OCI-LY1 (cell line): ENCODE results near the gene CCR7.
"Not testable (repeated sequence)": the region's sequence is repeated elsewhere in the genome, so short reads cannot be mapped to it uniquely, and the experiment has no call there.

ENCODE experiments used
- H2AFZ ChIP-seq: fragments of 200-600 bp; sonication (generic), shearing (Covaris generic); 2 replicates; pipeline ENCODE4 v1.6.0; 2014; ENCODE audit warnings: antibody characterized with exemption, mild to moderate bottlenecking, low read length
- H3F3A ChIP-seq: fragments of 200-600 bp; sonication (generic), shearing (Covaris generic); 2 replicates; pipeline ENCODE4 v1.6.0; 2014; ENCODE audit warnings: mild to moderate bottlenecking, antibody characterized with exemption, low read length, moderate library complexity; ENCODE audit not compliant: insufficient read depth
- H3K27ac ChIP-seq: fragments of 200-600 bp; sonication (generic); 2 replicates; pipeline ENCODE4 v1.5.1; 2014; ENCODE audit warnings: low read length, mixed run types, mild to moderate bottlenecking, low read depth; ENCODE audit not compliant: poor library complexity, severe bottlenecking
- H3K27me3 ChIP-seq: fragments of 200-600 bp; sonication (generic); 2 replicates; pipeline ENCODE4 v1.6.0; 2014; ENCODE audit warnings: antibody characterized with exemption, mild to moderate bottlenecking, low read length, moderate library complexity; ENCODE audit not compliant: insufficient read depth
- H3K36me3 ChIP-seq: fragments of 200-600 bp; sonication (generic); 2 replicates; pipeline ENCODE4 v1.6.1; 2014; ENCODE audit warnings: mild to moderate bottlenecking, antibody characterized with exemption, low read length, moderate library complexity, mixed read lengths; ENCODE audit not compliant: insufficient read depth
- H3K4me1 ChIP-seq: fragments of 200-600 bp; sonication (generic); 2 replicates; pipeline ENCODE4 v1.5.1; 2014; ENCODE audit warnings: mild to moderate bottlenecking, low read length, moderate library complexity; ENCODE audit not compliant: insufficient read depth, severe bottlenecking
- H3K4me2 ChIP-seq: fragments of 200-600 bp; sonication (generic), shearing (Covaris generic); 2 replicates; pipeline ENCODE4 v1.6.1; 2014; ENCODE audit warnings: low read length
- H3K4me3 ChIP-seq: fragments of 200-600 bp; sonication (generic); 2 replicates; pipeline ENCODE4 v1.5.1; 2014; ENCODE audit warnings: low read length, low read depth, mild to moderate bottlenecking, mixed read lengths; ENCODE audit not compliant: poor library complexity, severe bottlenecking
- H3K79me2 ChIP-seq: fragments of 200-600 bp; shearing (Covaris generic); 2 replicates; pipeline ENCODE4 v1.6.1; 2016; ENCODE audit warnings: mixed run types, low read length, mixed read lengths; ENCODE audit not compliant: insufficient read depth
- H3K9ac ChIP-seq: fragments of 200-600 bp; sonication (generic), shearing (Covaris generic); 2 replicates; pipeline ENCODE4 v1.6.1; 2014; ENCODE audit warnings: mild to moderate bottlenecking, low read length, mixed read lengths
- H3K9me2 ChIP-seq: fragments of 200-600 bp; sonication (generic), shearing (Covaris generic); 2 replicates; pipeline ENCODE4 v1.6.1; 2014; ENCODE audit warnings: low read depth, mild to moderate bottlenecking, low read length, mixed read lengths
- H3K9me3 ChIP-seq: fragments of 200-600 bp; shearing (Covaris generic); 2 replicates; pipeline ENCODE4 v1.6.1; 2014; ENCODE audit warnings: low read length, mixed read lengths
- H4K20me1 ChIP-seq: fragments of 200-600 bp; sonication (generic), shearing (Covaris generic); 2 replicates; pipeline ENCODE4 v1.6.0; 2016; ENCODE audit warnings: mild to moderate bottlenecking, low read length; ENCODE audit not compliant: insufficient read depth
- CTCF ChIP-seq: fragments of 200-600 bp; sonication (generic), shearing (Covaris generic); IDR thresholded peaks from 2 replicates; pipeline ENCODE4 v1.5.1; 2017; ENCODE audit warnings: mild to moderate bottlenecking, antibody characterized with exemption, low read length, moderate library complexity, mixed read lengths
- EZH2 ChIP-seq: fragments of 200-600 bp; sonication (generic), shearing (Covaris generic); IDR thresholded peaks from 2 replicates; pipeline ENCODE4 v1.8.0; 2017; ENCODE audit warnings: borderline replicate concordance, mixed run types, mild to moderate bottlenecking, antibody characterized with exemption, low read length, moderate library complexity, mixed read lengths

Gene CCR7

GRCh38 chr17:40577611-40578065 lies 12.4 kb upstream of the CCR7 start:
- no peak overlapping the region for H3K4me3 ChIP-seq
- H3K9me2 ChIP-seq: no peaks in the 10 kb centered on the region
- H4K20me1 ChIP-seq: no peaks in the 10 kb centered on the region
- TF ChIP-seq EZH2 (no peak), CTCF (no peak)
- no peak overlapping the region for H3K27ac ChIP-seq
- no peaks in the 10 kb centered on the region; the same call in 1 of the 2 replicates for H3K36me3 ChIP-seq
- no peaks in the 10 kb centered on the region for H3K79me2 ChIP-seq
- no peaks in the 10 kb centered on the region for H3F3A ChIP-seq
- H2AFZ ChIP-seq: no peak overlapping the region
- peaks cover 11% of the 10 kb centered on the region for H3K4me1 ChIP-seq
- H3K9me3 ChIP-seq: peaks cover 7% of the 10 kb centered on the region; the same call in 1 of the 2 replicates
- no peak overlapping the region for H3K4me2 ChIP-seq
- no peaks in the 10 kb centered on the region for H3K27me3 ChIP-seq
- no peak overlapping the region for H3K9ac ChIP-seq

- no peaks in the 10 kb centered on the region for H3K79me2 ChIP-seq
- no peaks in the 10 kb centered on the region for H4K20me1 ChIP-seq
- no peaks in the 10 kb centered on the region for H3K9me2 ChIP-seq
- no peaks in the 10 kb centered on the region; the same call in 1 of the 2 replicates for H3K36me3 ChIP-seq
- peaks cover 7% of the 10 kb centered on the region; the same call in 1 of the 2 replicates for H3K9me3 ChIP-seq
- no peak overlapping the region for H2AFZ ChIP-seq
- TF ChIP-seq EZH2: no peak
- TF ChIP-seq CTCF: no peak
- no peaks in the 10 kb centered on the region for H3K4me1 ChIP-seq
- no peak overlapping the region for H3K9ac ChIP-seq
- H3F3A ChIP-seq: no peaks in the 10 kb centered on the region
- no peak overlapping the region for H3K27ac ChIP-seq
- H3K27me3 ChIP-seq: no peaks in the 10 kb centered on the region
- no peak overlapping the region for H3K4me2 ChIP-seq
- H3K4me3 ChIP-seq: no peak overlapping the region
These were observed 11.0 kb upstream of the CCR7 start for GRCh38 chr17:40576113-40576740.

- no peak for TF ChIP-seq EZH2
- no peaks in the 10 kb centered on the region for H3K9me2 ChIP-seq
- no peak overlapping the region for H3K4me2 ChIP-seq
- H3K27me3 ChIP-seq: no peaks in the 10 kb centered on the region
- no peaks in the 10 kb centered on the region for H3K79me2 ChIP-seq
- H3K36me3 ChIP-seq: no peaks in the 10 kb centered on the region; the same call in 1 of the 2 replicates
- H2AFZ ChIP-seq: no peak overlapping the region
- no peaks in the 10 kb centered on the region for H3F3A ChIP-seq
- H3K9me3 ChIP-seq: peaks cover 7% of the 10 kb centered on the region; the same call in 1 of the 2 replicates
- no peak overlapping the region for H3K27ac ChIP-seq
- no peak overlapping the region for H3K9ac ChIP-seq
- H3K4me1 ChIP-seq: no peaks in the 10 kb centered on the region
- H3K4me3 ChIP-seq: no peak overlapping the region
- H4K20me1 ChIP-seq: no peaks in the 10 kb centered on the region
These were observed 9.0 kb upstream of the CCR7 start for GRCh38 chr17:40574292-40574691.

- H3K4me3 ChIP-seq, H3K36me3 ChIP-seq, H3K79me2 ChIP-seq, H3K27ac ChIP-seq, H4K20me1 ChIP-seq, H3K9me2 ChIP-seq, H3K4me1 ChIP-seq, H3K9ac ChIP-seq, H2AFZ ChIP-seq, H3F3A ChIP-seq, H3K27me3 ChIP-seq, H3K4me2 ChIP-seq: not testable (repeated sequence)
- H3K9me3 ChIP-seq: peaks cover 10% of the 10 kb centered on the region
These were observed 7.1 kb upstream of the CCR7 start for GRCh38 chr17:40572245-40572993.
